GM19099 (cell line): ENCODE measurements around the gene NKIRAS2.

Experiments
- POLR2A ChIP-seq: IDR thresholded peaks from 3 replicates; pipeline ENCODE4 v1.6.1; 2011; ENCODE audit warnings: low read depth; ENCODE audit not compliant: insufficient read length; ENCODE audit errors: extremely low read depth

NKIRAS2 gene

DNA sequence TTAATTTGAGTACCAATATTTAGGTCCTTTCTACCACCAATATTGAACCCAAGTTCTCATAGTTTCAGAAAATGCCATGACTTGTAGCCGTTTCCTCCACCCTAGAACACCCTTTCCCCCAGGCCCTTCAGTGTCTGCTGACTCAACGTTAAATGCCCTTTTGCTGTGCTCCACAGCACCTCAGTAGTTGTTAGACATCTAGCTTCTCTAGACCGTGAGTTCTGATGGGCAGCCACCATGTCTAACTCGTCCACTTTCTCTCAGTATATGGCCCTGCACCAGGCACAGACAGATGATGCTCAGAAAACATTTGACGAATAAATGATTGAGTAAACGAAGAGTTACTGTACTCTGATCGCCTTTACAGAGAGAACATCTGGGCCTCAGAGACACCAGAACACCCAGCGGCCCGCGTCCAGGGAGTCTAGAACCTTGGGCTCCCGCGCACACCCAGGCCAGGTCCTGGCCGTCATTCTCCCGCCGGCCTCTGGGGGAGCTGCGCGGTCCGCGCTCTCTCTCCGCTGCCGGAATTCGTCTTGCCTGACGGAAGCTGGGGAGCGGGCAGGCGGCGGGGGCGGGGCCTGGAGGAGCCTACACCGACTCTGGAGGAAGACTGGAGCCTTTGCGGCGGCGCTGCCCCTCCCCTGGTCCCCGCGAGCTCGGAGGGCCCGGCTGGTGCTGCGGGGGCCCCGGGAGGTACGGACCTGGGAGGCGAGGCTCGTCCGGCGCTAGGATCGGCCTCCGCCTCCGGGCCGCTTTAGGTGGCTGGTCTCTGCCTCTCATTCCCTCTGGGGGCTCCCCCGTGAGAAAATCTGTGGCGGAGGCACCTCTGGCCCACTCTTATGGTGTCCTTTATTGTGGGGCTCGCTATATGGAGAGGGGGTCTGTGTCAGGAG lies at the start of gene NKIRAS2:
TSS of gene NKIRAS2 (plus strand) at position 582 of the 896 bp plus-strand sequence. CDS start 1,488 bp downstream, outside the sequence.
- peak; percentile 88 for TF ChIP-seq POLR2A

DNA sequence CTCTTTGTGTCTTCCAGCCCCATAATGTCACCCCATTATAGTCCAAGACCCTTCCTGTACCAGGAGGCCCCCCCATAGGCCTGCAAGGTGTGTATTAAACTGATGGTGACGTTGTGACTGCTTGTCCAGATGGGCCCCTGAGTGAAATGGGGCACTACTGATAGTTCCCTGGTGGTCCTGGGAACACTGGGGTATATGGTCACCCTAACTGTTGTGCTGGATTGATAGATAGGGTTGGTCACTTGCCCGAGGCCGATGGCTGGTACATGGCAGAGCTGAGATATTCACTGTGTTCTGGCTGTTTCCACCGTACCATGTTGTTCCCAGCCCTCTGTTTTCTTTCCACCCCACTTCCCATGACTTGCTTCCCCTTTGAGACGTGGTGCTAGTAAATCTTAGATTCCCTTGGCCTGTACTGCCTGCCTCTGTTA lies 49.0 kb upstream of the NKIRAS2 start:
- TF ChIP-seq POLR2A, result no peak

DNA sequence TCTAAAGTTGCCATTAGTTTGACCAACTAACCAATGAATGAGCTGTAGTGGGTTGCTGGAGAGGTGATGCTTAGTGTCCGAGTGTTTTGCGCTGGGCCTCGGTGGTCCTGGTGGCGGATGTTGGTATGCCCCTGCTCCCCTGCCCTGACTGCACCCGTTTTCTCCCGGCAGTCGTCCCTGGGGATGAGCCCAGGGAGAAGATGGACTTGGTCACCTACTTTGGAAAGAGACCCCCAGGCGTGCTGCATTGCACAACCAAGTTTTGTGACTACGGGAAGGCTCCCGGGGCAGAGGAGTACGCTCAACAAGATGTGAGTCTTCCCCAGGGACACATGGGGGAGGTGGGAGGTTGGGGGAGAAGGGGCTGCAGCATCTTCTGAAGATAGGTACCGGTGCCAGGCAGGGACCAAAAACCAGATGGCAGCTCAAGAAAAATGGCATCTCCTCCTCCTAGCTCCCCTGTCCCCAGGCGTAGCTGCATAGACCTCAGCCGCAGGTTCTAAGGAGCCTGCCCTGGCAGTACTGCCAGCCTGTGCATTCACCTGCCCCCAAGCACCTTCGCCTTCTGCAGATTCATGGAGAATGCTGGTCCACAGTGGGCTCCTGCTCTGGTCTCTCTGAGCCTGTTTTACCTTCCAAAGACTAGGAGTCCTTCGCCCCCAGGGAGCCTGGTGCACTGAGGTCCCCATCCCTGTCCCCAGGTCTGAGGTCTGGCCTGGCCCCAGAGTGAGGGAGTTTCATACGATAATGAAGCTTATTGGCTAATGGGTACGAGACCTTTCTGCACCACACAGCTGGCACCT lies 48.0 kb upstream of the NKIRAS2 start:
- TF ChIP-seq POLR2A, result no peak

DNA sequence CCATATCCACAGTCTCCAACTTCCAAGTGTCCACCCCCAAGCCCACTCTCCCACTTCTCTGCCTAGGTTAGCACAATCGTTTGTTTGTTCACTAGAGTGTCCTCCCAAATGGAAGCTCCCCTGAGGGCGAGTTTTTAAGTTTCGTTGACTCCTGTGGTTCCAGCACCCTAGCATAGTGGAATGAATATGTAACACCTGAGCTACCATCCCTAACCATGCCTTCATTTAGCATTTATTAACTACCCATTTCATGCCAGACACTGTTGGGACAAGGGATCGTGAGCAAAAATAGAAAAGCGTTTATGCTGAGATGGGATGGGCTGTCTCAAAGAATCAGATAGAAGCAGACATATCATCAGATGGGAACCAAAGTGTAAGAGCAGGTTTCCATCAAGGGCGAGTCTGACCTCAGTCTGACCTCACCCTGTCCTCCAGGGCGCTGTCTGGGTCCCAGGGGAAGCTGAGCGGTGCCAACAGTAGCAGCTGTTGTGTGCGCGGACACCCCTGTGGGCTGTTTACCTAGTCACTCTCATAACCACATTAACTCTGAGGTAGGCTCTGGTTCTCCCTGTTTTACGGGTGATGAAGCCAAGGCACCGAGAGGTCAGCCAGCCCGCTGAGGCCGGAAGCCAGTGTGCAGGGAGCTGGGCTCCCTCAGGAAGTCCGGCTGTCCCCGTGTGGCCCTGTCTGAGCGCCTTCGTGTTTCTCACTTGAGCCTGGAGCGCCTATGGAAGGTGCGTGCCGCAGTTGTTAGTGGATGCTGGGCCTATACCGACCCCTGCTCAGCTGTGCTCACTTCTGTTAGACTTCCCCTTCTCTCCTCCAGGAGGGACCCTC lies 47.1 kb upstream of the NKIRAS2 start:
- TF ChIP-seq POLR2A, result no peak

DNA sequence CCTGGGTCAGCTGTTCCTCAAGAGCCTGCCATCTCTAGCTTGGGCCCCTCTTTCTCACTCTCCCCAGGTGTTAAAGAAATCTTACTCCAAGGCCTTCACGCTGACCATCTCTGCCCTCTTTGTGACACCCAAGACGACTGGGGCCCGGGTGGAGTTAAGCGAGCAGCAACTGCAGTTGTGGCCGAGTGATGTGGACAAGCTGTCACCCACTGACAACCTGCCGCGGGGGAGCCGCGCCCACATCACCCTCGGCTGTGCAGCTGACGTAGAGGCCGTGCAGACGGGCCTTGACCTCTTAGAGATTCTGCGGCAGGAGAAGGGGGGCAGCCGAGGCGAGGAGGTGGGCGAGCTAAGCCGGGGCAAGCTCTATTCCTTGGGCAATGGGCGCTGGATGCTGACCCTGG lies 46.5 kb upstream of the NKIRAS2 start:
- TF ChIP-seq POLR2A, result no peak

DNA sequence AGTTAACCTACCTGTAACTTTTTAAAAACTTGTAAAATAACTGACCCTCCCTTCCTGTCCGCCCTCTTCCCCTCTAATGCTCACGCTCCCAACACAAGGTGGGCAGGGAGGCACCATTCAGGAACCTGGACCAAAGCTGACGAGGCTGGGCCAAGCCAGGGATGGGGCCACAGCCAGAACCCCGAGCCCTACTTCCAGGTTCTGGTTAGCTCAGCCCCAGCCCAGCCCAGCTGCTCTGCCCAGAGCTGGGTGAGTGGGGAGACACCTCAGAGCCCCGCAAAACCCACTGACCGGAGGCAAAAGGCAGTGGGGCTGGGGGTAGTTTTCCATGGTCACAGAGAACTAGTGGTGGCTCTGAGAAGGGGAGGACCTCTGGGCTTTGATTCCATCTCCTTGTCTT lies 45.9 kb upstream of the NKIRAS2 start:
- TF ChIP-seq POLR2A, result no peak

DNA sequence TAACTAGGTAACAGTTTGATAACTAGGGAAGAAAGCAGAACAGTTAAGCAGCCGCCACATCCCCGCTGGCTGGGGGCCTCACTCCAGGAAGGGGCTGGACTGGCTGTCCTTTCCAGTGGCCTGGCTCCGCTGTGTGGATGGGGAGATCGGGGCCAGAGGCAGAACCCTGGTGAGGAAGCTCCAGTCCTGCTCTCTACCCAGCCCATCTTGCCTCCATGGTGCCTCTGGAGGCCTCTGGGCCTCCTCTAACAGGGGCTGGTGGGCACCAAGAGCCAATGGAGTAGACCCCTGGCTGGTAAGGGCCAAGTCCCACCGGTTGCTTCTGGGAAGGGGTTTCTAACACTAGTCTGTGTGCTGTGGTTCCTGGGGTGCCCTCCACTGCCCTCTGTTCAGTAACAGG lies 45.2 kb upstream of the NKIRAS2 start:
- TF ChIP-seq POLR2A, result no peak

DNA sequence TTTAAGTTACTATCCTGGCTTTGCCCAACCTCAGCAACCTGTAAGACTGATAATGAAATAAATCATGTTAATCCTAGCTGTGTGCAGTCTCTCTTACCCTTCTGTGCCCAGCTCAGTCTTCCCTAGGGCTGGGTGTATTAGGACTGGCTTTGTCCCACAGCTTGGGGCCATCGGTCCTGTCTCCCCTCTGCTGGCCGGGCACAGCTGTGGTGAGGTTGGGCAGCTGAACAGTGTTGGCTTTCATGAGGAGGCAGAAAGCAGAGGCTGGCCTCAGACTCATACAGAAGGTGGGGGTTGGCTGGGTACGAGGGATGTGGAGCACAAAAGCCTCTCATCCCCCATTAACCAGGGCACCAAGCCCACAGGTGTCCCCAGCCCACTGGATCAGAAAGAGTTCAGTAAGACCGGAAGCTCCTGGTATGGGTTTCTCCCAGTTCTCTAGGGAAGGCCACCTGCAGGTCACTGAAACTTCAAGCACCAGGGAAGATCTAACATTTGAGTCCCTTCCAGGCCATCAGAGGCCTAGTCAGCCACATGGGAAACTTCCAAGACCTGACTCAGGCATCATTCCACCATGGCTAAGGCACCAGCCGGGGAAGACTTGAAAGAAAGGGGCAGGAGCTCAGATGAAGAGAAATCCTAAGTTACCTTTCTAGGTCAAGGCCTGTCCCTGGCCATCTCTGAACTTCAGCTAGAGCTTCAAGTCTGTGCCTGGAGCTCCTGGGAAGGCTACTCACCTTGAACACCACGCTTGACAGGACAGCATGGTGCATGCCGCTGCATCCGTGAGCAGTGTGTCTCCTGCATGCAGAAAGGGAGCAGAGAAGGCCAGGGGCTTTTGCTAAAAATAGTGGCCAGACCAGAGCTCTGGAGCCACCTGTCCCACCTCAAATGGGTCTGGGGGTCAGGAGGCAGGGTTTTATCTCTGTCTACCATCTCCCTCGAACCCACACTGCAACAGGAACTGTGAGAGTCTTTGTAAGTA lies 44.5 kb upstream of the NKIRAS2 start:
- no peak for TF ChIP-seq POLR2A

DNA sequence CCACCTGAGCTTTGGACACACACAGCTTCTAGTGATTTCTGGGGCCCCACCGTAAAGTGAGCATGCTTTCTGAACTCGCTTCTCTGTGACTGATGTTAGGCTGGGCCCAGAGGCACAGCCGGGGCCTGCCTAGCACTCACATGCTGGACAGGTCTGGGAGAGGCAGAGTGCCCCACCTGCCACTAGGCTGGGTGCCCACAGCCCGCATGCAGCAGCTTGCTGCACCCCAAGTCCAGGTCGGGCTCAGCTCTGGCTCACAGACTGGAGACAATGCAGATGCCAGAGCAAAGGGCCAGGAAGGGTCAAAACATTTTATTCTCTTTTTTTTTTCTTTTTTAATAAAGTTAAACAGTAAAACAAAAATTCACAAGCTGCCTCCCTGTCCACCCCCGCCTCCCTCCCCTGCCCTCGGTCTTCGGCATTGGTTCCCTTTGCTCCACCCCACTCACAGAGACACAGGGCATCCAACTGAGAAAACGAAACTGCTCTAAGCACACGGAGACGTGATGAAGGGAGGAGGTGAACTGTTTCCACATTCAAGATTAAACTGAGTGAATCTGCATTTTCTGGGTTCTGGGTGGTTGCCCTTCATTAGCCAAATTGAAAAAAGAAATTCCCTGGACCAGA lies 43.6 kb upstream of the NKIRAS2 start:
- no peak for TF ChIP-seq POLR2A

DNA sequence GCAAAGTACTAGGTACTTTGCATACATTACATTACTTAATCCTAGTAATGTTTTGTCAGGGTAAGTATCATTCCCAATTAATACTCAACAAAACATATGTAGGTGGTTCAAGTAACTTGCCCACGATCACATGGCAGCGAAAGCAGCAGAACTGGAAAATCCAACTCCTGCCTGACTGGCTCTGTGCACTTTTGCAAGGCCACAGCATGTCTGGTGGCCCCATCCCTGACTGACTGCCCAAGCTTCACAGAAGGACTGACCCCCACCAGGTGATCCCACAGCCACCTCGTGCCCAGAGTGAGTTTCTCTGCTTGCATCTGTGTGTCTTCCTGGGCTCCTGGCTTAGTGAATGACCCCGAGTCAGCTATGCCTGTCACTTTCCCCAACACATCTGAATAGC lies 41.9 kb upstream of the NKIRAS2 start:
- no peak for TF ChIP-seq POLR2A

DNA sequence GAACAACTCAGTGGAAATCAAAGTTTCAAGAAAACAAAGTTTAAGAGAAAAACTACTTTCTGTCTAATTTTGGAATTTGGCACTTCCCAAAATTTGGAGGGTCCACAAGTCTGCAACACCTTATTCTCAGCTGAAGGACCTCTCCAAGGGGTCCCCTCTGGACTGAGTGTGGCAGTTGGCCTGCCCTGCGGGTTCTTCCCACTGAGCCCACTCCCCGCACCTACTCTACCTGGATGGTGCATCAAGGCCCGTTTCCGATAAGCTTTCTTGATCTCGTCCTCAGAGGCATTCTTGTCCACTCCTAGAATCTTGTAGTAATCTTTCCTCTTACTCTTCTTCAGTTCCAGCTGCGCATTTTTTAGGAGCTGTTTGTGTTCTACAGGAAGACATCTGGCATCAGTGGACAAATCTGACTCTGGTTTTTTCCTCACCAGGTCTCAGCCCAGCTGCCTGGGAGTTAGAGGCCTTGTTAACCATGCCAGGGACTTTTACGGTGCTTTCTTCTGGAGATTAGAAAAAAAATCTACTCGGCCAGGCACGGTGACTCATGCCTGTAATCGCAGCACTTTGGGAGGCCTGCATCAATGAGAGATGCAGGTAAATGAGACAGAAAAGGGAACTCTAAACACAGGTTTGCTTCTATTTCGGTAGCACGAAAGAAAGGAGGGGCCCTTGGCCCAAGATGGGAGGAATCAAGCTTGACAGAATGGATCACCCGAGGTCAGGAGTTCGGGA lies 37.7 kb upstream of the NKIRAS2 start:
- TF ChIP-seq POLR2A, result no peak

DNA sequence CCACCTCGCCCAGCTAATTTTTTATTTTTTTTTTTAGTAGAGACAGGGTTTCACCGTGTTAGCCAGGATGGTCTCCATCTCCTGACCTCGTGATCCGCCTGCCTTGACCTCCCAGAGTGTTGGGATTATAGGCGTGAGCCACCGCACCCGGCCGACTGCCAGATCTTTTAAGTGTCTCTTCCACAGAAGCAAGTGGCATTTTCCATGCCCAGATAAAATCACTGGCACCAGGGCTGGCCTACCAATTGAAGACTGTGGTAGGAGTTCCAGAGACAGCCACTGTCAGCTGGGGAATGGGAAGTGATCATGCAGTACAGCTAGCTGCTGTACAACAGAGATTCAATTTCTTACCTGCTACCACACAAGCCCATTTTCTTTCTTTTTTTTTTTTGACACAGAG lies 35.4 kb upstream of the NKIRAS2 start:
- TF ChIP-seq POLR2A, result no peak

DNA sequence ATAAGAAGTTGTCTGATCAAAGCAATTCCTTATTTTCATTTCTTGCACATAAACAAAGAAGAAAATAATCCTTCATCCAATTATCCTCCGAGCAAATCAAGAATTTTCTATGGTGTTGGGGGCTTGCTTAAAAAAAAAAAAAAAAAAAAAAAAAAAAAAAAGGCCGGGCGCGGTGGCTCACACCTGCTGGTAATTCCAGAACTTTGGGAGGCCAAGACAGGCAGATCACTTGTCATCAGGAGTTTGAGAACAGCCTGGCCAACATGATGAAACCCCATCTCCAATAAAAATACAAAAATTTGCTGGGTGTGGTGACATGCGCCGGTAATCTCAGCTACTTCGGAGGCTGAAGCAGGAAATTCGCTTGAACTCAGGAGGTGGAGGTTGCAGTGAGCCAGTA lies 34.0 kb upstream of the NKIRAS2 start:
- no peak for TF ChIP-seq POLR2A
